C4-2B (cell line): Measurements from ENCODE around the gene LHX3.

Experiments used
- H3K27ac ChIP-seq: fragments of 450-650 bp; 2 replicates; pipeline ENCODE4 v1.5.1; 2017
- CTCF ChIP-seq: fragments of 450-650 bp; conservative IDR thresholded peaks from 2 replicates; pipeline ENCODE4 v1.5.1; 2017; ENCODE audit warnings: mild to moderate bottlenecking
- ZFX ChIP-seq: fragments of 450-650 bp; IDR thresholded peaks from 2 replicates; pipeline ENCODE4 v1.6.1; 2017

LHX3 gene

GRCh38 chr9:136156209-136157120 lies 48.5 kb downstream of the LHX3 start:
- no peak overlapping the region for H3K27ac ChIP-seq
- TF ChIP-seq CTCF (no peak), ZFX (no peak)

DNA sequence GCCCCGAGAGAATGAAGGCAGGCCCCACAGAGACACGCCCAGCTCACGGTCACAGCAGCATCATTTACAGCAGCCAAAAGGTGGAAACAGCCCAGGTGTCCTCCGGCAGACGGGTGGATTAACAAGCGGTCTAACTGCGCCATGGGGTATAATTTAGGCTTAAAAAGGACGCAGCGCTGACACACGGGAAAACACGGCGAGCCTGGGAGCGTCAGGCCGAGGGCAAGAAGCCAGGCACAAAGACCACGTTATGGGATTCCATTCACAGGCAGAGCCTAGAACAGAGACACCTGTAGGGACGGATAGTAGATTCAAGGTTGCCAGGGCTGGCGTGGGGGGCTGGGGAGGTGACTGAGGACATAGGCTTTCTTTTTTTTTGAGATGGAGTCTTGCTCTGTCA lies 49.4 kb downstream of the LHX3 start:
- no peak for TF ChIP-seq ZFX
- TF ChIP-seq CTCF: no peak
- H3K27ac ChIP-seq: no peak overlapping the region

- no peak overlapping the region for H3K27ac ChIP-seq
- TF ChIP-seq ZFX (no peak), CTCF (no peak)
These were observed 50.0 kb downstream of the LHX3 start for GRCh38 chr9:136154943-136155342.

GRCh38 chr9:136153381-136154065 lies 51.4 kb downstream of the LHX3 start:
- no peak for TF ChIP-seq CTCF
- no peak for TF ChIP-seq ZFX
- no peak overlapping the region for H3K27ac ChIP-seq

DNA sequence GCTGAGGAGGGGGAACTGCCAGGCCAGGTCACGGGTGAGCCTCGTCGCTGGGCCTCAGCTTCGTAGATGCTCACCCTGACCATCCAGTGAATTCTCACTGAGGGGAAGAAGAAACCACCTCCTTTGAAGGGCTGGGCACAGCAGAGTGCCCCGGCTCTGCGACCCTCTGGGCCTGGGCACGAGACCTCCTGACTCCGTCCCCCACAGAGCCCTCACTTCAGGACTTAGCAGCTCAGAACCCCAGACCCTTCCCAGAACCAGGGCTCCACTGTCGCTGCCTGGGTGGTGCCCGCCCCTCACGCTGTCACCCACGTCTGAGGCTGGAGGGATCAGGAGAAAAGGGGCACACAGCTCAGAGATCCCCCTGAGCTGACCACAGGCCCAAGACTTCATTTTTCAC lies 52.0 kb downstream of the LHX3 start:
- TF ChIP-seq ZFX (no peak), CTCF (no peak)

GRCh38 chr9:136152543-136152866 lies 52.4 kb downstream of the LHX3 start:
- TF ChIP-seq ZFX (no peak), CTCF (no peak)
- H3K27ac ChIP-seq: no peak overlapping the region

More for the DNA sequence above, 52.0 kb downstream of the LHX3 start:
- no peak overlapping the region for H3K27ac ChIP-seq

DNA sequence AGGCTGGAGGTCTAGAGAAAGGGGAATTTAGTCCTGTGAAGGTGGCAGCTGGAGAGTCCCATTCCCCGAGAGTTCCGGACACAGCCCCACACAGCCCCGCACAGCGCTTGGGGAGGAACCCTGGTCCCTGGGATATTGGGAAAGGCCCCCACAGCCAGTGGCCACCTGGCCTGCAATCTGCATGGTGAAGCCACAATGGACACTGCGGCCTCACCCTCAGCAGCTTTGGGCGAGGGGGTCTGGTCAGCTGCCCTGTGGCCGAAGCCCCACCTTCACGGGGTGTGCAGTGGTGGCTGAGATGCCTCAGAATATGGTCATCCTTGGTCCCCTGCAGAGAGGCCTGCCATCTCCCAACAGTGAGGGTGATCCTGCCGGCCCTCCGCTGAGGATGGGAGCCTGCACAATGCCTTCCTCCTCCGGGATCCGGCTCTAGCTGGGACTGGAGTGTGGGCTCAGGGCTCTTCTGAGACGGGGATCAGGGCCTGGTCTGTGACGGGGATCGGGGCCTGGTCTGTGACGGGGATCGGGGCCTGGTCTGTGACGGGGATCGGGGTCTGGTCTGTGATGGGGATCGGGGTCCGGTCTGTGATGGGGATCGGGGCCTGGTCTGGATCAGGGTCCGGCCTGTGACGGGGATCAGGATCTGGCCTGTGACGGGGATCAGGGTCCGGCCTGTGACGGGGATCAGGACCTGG lies 52.9 kb downstream of the LHX3 start:
- H3K27ac ChIP-seq: no peak overlapping the region
- TF ChIP-seq ZFX (no peak), CTCF (no peak)
